ENCODE results near the gene ZNF689. TPM values are rescaled to one million over a fixed set of nuclear protein-coding genes. Genes with fewer than 3 reads are reported as not detected.

The ZNF689 gene
- total and polyA plus RNA-seq, 2 of the 13 experiments (the other 11 are each of a cell fraction or from before 2014, with no cell fraction given) = 9.7 to 19.5 TPM

DNA sequence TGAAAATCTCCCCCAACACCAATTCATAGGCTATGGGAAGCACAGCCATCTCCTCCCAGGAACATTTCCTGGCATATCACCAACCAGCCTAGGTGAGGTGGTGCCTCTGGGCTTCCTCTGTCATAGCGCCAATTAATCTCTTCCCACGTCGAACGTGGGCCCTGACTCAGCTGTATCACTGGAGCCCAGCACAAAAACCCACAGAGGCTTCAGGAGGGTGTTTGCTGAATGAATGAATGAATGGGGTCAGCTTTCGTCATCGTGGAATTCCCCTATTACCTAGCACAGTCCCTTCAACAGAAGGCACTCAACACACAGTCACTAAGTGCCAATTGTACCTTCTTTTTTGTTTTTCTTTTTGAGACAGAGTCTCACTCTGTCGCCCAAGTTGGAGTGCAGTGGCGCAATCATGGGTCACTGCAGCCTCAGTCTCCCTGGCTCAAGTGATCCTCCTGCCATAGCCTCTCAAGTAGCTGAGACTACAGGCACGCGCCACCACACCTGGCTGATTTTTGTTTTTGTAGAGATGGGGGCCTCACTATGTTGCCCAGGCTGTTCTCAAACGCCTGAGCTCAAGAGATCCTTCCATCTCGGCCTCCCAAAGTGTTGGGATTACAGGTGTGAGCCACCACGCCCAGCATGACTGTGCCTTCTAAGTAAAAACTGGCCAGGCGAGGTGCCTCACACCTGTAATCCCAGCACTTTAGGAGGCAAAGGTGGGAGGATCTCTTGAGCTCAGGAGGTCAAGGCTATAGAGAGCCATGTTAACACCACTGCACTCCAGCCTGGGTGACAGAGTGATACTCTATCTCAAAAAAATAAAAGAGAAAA, 42.8 kb downstream of the ZNF689 start (continued):
- no peak for TF ChIP-seq ZNF512 (CRISPR knock-in tag; IDR thresholded peaks at IDR 0.05)
- TF ChIP-seq SSRP1 (CRISPR knock-in tag; IDR thresholded peaks at IDR 0.05) = no peak
- TF ChIP-seq MIER3 (CRISPR knock-in tag; IDR thresholded peaks at IDR 0.05; ENCODE audit: borderline replicate concordance) = no peak
- TF ChIP-seq ZBED4 (CRISPR knock-in tag; IDR thresholded peaks at IDR 0.05; ENCODE audit: borderline replicate concordance) = no peak
- TF ChIP-seq, protein P1, sequence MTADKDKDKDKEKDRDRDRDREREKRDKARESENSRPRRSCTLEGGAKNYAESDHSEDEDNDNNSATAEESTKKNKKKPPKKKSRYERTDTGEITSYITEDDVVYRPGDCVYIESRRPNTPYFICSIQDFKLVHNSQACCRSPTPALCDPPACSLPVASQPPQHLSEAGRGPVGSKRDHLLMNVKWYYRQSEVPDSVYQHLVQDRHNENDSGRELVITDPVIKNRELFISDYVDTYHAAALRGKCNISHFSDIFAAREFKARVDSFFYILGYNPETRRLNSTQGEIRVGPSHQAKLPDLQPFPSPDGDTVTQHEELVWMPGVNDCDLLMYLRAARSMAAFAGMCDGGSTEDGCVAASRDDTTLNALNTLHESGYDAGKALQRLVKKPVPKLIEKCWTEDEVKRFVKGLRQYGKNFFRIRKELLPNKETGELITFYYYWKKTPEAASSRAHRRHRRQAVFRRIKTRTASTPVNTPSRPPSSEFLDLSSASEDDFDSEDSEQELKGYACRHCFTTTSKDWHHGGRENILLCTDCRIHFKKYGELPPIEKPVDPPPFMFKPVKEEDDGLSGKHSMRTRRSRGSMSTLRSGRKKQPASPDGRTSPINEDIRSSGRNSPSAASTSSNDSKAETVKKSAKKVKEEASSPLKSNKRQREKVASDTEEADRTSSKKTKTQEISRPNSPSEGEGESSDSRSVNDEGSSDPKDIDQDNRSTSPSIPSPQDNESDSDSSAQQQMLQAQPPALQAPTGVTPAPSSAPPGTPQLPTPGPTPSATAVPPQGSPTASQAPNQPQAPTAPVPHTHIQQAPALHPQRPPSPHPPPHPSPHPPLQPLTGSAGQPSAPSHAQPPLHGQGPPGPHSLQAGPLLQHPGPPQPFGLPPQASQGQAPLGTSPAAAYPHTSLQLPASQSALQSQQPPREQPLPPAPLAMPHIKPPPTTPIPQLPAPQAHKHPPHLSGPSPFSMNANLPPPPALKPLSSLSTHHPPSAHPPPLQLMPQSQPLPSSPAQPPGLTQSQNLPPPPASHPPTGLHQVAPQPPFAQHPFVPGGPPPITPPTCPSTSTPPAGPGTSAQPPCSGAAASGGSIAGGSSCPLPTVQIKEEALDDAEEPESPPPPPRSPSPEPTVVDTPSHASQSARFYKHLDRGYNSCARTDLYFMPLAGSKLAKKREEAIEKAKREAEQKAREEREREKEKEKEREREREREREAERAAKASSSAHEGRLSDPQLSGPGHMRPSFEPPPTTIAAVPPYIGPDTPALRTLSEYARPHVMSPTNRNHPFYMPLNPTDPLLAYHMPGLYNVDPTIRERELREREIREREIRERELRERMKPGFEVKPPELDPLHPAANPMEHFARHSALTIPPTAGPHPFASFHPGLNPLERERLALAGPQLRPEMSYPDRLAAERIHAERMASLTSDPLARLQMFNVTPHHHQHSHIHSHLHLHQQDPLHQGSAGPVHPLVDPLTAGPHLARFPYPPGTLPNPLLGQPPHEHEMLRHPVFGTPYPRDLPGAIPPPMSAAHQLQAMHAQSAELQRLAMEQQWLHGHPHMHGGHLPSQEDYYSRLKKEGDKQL (CRISPR knock-in tag; IDR thresholded peaks at IDR 0.05; ENCODE audit: low read depth) = no peak
- no peak for TF ChIP-seq RNF219 (CRISPR knock-in tag; IDR thresholded peaks at IDR 0.05)
- TF ChIP-seq NR2F6 (IDR thresholded peaks at IDR 0.05) = no peak
- 0 out of 2 replicates have a peak, but pooled peaks have one; percentile 22 for TF ChIP-seq NR2F6 (CRISPR knock-in tag; IDR thresholded peaks at IDR 0.05)
- no peak for TF ChIP-seq SMYD3 (CRISPR knock-in tag; IDR thresholded peaks at IDR 0.05)
- no peak for TF ChIP-seq ZSCAN5A (CRISPR knock-in tag; IDR thresholded peaks at IDR 0.05; ENCODE audit: borderline replicate concordance)

Data from HepG2 (cell line).